NAMALWA (cell line): Measurements from ENCODE around the gene LLGL1.

ENCODE experiments used
- DNase-seq: peaks from one replicate; pipeline ENCODE4 v3.0.0-alpha.2; 2015; ENCODE audit warnings: low spot score

LLGL1 gene

GRCh38 chr17:18270046-18270931 is 44.9 kb downstream of the LLGL1 start:
- DNase-seq, result no peak

- DNase-seq, result no peak
Measured at GRCh38 chr17:18277076-18277475, 51.6 kb downstream of the LLGL1 start.

GRCh38 chr17:18278867-18279266 is 53.4 kb downstream of the LLGL1 start:
- DNase-seq, result no peak

GRCh38 chr17:18280249-18280648 is 54.8 kb downstream of the LLGL1 start:
- no peak for DNase-seq

- DNase-seq, result no peak
Measured at GRCh38 chr17:18280766-18281371, 55.4 kb downstream of the LLGL1 start.

- DNase-seq, result no peak
Measured at GRCh38 chr17:18281788-18282187, 56.4 kb downstream of the LLGL1 start.

GRCh38 chr17:18285296-18285695 is 59.9 kb downstream of the LLGL1 start:
- DNase-seq, result no peak

- DNase-seq, result no peak
Measured at GRCh38 chr17:18291718-18292540, 66.5 kb downstream of the LLGL1 start.
